ENCODE measurements around the gene ANKDD1A.

Gene ANKDD1A

DNA sequence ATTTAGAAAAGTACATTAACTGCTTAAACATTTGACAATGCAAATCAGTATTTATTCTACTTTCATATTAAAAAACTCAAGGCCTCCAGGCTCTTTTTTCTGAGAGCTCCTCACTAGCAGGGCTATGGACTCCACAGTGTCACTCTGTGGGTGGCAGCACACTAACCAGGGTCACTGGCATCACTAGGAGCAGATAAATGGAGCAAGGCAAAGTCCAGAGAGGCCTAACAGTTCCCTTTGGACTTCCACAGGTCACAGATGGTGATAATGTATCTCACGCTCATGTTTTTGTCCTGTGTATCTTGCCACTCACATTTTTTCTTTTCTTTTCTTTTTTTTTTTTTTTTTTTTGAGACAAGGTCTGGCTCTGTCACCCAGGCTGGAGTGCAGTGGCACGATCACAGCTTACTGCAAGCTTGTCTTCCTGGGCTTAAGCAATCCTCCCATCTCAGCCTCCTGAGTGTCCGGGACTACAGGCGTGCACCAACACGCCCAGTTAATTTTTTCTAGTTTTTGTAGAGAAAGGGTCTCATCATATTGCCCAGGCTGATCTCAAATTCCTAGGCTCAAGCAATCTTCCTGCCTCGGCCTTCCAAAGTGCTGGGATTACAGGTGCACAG lies 70.2 kb downstream of the ANKDD1A start:
- DNase-seq = no peak

DNA sequence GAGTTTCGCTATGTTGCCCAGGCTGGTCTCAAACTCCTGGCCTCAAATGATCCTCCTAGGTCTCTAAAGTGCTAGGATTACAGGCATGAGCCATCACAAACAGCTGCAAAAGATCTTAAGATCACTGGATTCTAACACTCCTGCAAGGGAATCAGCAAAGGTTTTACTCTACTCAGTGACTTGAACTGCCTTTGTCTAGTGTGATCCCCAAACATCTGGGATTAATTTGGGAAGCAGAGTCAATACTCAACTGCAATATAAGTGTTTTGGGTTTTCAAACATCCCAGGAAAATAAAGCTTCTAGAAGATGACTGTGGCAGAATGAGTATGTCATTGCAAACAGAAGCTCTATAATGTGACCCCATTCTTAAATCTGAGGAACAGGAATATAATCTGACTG lies 70.8 kb downstream of the ANKDD1A start:
- DNase-seq = no peak

GRCh38 chr15:64985366-64986033 lies 73.8 kb downstream of the ANKDD1A start:
- no peak for DNase-seq

DNA sequence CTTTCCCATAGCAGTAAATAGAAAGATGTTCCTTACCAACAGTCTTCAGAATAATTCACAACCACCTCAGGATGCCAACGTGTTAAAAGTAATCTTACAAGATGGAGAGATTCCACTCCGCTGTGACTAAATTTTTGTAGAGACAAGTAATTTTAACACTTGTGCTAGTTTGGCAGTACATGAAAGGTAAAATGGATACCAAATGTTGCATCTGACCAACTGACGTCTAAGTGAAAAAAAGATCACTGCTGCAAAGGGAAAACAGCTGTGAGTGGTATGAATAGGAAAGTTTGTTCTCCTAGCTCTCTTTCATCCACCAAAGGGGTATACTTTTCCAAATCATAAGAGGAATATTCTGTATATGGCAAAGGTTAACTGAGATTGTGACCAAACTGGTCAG lies 75.4 kb downstream of the ANKDD1A start:
- no peak for DNase-seq

GRCh38 chr15:64989416-64990167 lies 77.9 kb downstream of the ANKDD1A start, which contains the start of gene SPG21:
Gene SPG21, minus strand, starts transcription at chr15:64989914. Its CDS starts 6,345 bp downstream, at chr15:64983569.
- peak; percentile 87 to 89 for DNase-seq

GRCh38 chr15:64990168-64990470 lies 78.4 kb downstream of the ANKDD1A start:
- no peak for DNase-seq

DNA sequence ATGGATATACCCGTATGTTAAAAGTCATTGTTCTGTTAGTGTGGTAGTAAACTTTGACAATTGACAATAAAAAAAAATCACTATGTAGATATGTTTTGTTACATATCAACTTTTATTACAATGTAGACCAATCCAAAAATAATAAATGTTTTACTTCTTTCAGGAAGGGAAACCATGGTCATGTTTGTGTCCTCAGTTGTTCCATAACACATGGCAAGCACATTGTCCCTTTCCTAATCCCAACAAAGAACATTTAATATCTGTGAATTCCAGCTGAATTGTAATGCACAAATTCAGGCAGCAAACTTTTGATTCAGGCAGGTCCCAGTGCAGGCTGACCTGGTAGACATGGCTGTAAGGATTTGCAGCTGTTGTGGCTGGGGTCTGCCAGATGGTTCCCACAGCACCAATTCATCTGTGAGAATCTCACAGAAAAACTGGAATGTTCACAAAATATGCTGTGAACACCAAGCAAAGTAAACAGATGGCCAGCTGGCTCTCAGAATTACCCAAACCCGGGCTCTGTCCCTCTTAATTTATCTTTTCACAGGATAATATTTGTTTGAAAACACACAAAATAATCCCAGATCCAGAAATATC lies 79.9 kb downstream of the ANKDD1A start:
- DNase-seq = no peak

- DNase-seq = no peak
Observed at GRCh38 chr15:64993290-64993689, 81.6 kb downstream of the ANKDD1A start.

DNA sequence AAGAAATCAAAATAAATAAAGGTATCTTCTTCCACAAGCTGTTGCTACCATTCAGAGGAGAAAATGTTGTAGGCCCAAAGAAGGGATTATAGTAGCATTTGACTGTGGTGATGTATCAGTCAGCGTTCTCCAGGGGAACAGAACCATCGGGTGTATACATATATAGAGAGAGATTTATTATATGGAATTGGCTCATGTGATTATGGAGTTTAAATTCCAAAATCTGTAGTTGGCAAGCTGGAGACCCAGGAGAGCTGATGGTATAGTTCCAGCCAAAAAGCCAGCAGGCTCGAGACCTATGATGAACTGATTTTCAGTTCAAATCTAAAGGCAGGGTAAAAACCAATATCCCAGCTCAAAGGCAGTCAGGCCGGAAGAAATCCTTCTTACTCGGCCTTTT lies 85.4 kb downstream of the ANKDD1A start:
- no peak for DNase-seq

DNA sequence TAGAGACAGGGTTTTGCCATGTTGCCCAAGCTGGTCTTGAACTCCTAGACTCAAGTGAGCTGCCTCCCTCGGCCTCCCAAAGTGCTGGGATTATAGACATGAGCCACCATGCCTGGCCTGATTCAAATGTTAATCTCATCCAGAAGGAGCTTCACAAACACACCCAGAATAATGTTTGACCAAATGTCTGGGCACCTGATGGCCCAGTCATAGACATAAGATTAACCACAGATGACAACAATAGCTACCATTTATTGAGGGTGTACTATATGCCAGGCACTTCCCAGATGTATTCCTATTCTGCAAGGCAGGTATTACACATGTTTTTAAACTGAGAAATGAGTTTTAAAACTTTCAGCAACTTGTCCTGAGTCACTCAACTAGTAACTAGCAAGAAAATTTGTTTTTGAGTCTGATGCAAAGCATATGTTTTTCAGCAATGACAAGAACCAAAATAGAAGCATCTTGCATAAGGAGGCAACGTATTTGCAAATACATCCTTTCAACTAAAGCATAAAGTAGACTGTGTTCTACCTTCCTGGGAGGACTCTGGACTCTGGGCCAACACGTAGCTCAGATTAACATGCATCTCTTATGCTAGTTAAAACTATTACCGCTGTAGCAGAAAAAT lies 86.2 kb downstream of the ANKDD1A start:
- no peak for DNase-seq

DNA sequence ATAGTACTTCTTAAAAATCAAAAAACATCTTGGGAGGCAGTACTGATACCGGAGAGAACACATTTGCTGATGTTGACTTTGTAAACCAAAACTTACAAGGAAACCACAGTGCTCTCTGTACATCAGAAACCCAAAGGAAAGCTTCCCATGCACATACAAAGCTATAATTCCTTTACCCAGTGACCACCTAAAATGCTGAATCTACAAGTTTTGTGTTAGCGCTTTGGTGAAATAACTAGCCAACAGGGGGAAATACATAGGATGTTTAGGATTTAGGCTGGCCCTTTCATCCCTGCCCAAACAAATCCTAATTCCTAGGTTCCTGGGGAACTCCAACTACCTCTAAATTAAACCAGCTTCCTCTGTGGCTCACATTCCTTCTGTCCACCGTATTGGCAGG lies 93.3 kb downstream of the ANKDD1A start:
- no peak for DNase-seq

DNA sequence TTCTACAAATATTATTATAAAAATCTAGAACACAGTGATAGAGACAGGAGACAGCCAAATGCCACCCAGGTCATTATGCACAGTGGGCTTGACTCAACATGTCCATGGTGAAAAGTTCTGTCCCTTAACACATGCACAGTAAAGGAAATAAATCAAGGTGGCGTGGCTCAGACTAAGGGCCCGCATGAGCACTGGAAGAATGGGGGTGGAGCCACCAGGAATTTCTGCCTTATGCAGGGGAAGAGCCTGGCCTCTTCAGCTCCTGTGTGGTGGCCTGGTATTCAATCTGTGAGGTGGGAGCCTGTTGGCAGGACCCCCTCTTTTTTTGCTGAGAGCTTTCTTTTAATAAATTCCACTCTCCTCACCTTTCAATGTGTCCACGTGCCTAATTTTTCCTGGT lies 95.2 kb downstream of the ANKDD1A start:
- DNase-seq = no peak

Measured in activated CD4-positive, alpha-beta T cell treated with anti-CD3 and anti-CD28 coated beads for 4 hours (primary cell).